Vagina (tissue), 2 donors: ENCODE measurements around the gene FSIP1. TPM values are rescaled to one million over a fixed set of nuclear protein-coding genes. Genes with fewer than 3 reads are reported as not detected.

Experiments used
- DNase-seq, 2 donors: peaks; one replicate each; pipeline ENCODE4 v3.0.0-alpha.2; 2017; ENCODE audit errors: extremely low spot score in 2 of 2
- H3K27ac ChIP-seq: fragments of 200-600 bp; sonication (generic); one replicate; pipeline ENCODE4 v1.5.1; 2019
- H3K27me3 ChIP-seq: fragments of 200-600 bp; sonication (generic); one replicate; pipeline ENCODE4 v1.5.1; 2019
- H3K36me3 ChIP-seq, 2 donors: fragments of 200-600 bp; sonication (generic); one replicate each; pipeline ENCODE4 v1.5.1; 2017 to 2019
- H3K4me1 ChIP-seq: fragments of 200-600 bp; sonication (generic); one replicate; pipeline ENCODE4 v1.5.1; 2019
- H3K4me3 ChIP-seq, 2 donors: fragments of 200-600 bp; sonication (generic); 1 replicate in 1 of 2; 2 replicates in 1 of 2; pipeline ENCODE4 v1.5.1; 2016 to 2019
- H3K9me3 ChIP-seq: fragments of 200-600 bp; sonication (generic); one replicate; pipeline ENCODE4 v1.5.1; 2019
- CTCF ChIP-seq, 3 experiments: fragments of 450-650 bp in 2 of 3; fragments of 200-600 bp in 1 of 3; sonication (generic) in 1 of 3; IDR thresholded peaks; one replicate each; pipeline ENCODE4 v1.5.1; 2017 to 2019; ENCODE audit warnings: antibody characterized with exemption in 3 of 3, mild to moderate bottlenecking in 2 of 3, moderate library complexity in 2 of 3
- POLR2A ChIP-seq, 2 donors: fragments of 450-650 bp; IDR thresholded peaks; one replicate each; pipeline ENCODE4 v1.6.1; 2017; ENCODE audit warnings: antibody characterized with exemption in 2 of 2, mild to moderate bottlenecking in 2 of 2, moderate library complexity in 2 of 2
- POLR2AphosphoS5 ChIP-seq, 2 donors: sonication (generic); formaldehyde crosslinking; IDR thresholded peaks; one replicate each; pipeline ENCODE4 v1.9.0; 2017; ENCODE audit warnings: antibody characterized with exemption in 2 of 2, mild to moderate bottlenecking in 2 of 2, low read depth in 1 of 2; ENCODE audit not compliant: insufficient read depth in 1 of 2
- intact Hi-C: fragments of 100-400 bp; cut with DNase I; formaldehyde crosslinking; loops from one replicate; pipeline ENCODE4 v1.15.1; 2023
- total RNA-seq: library from RNA; depleted of rRNA; stranded (reverse); fragments of >200 nt; gene quantifications from one replicate; pipeline ENCODE4 v1.2.3, GENCODE V29; 2016

The FSIP1 gene
- total RNA-seq, result 0.98 TPM

GRCh38 chr15:39782441-39783138 is at the start of gene FSIP1:
FSIP1 (minus strand) TSS chr15:39782841; CDS start chr15:39776524, 6,317 bp downstream.
- DNase-seq, result peak in 1 of 2 donors; percentile 96
- no peaks in the 10 kb centered on the region for H3K36me3 ChIP-seq
- intact Hi-C loops, result no loop called here
- H3K27ac ChIP-seq, result peak within 1 kb of the TSS; percentile 76
- no peaks in the 10 kb centered on the region for H3K27me3 ChIP-seq
- peak; percentile 67 to 90 for TF ChIP-seq POLR2AphosphoS5 (IDR thresholded peaks at IDR 0.05; ENCODE audit: insufficient read depth in 1 of 2, low read depth in 1 of 2)
- no peak for TF ChIP-seq CTCF (IDR thresholded peaks at IDR 0.05)
- peak in 1 of 2 donors; percentile 35 for TF ChIP-seq POLR2A (IDR thresholded peaks at IDR 0.05)
- H3K9me3 ChIP-seq, result no peaks in the 10 kb centered on the region
- peaks cover 26% of the 10 kb centered on the region for H3K4me1 ChIP-seq
- H3K4me3 ChIP-seq, result peak within 1 kb of the TSS; percentile 65 to 77

DNA sequence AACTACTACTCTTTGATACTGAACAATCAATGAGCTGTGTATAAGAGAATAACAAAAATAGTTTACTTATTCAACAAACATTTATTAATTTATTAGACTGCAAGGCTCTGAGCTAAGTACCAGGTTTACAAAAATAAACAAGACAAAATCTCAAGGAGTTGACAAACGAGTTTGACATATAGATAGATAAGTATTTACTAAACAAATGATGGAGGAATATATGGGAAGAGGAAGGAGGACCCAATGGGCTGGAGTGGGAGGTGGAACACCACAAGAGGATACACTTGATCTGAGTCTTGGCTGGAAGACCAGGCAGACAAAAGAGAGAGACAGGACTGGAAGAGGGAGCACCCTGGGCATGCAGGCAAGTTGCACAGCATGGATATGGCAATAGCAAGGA is 47.5 kb upstream of the FSIP1 start:
- H3K9me3 ChIP-seq, result no peaks in the 10 kb centered on the region
- H3K27me3 ChIP-seq, result no peaks in the 10 kb centered on the region
- DNase-seq, result no peak
- no peak overlapping the region for H3K4me3 ChIP-seq
- H3K27ac ChIP-seq, result no peak overlapping the region
- H3K4me1 ChIP-seq, result no peaks in the 10 kb centered on the region
- H3K36me3 ChIP-seq, result no peaks in the 10 kb centered on the region
- TF ChIP-seq POLR2A (IDR thresholded peaks at IDR 0.05) (no peak), CTCF (IDR thresholded peaks at IDR 0.05) (no peak), POLR2AphosphoS5 (IDR thresholded peaks at IDR 0.05; ENCODE audit: insufficient read depth in 1 of 2, low read depth in 1 of 2) (no peak)
- intact Hi-C loops, result no loop called here

DNA sequence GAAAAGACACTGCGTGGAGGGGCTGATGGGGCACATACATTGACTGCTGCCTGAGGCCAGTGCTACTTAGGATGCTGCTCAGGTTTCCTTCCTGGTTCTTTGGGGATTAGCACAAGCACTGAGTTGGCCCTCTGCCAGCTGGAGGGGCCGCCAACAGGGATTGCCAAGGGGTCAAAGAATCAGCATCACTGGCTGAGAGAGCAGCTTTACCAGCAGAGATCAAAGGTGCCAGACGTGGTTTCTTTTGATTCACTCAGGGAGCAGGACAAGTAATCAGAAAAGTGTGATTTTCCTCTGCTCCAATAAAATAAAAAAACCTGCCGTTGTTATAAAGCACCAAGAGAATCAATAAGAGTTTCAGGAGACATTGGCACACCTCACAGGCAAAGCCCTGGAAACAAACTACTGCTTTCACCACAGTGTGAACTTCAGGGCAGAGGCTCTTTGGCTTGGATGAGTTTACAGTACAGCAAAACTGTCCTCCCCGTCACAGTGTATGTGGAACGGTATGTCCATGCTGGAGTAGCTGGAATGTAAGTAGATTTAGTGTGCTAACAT is 45.8 kb upstream of the FSIP1 start:
- intact Hi-C loops, result no loop called here
- no peak for DNase-seq
- Histone ChIP-seq H3K4me3 (no peak overlapping the region), H3K9me3 (no peaks in the 10 kb centered on the region), H3K36me3 (no peaks in the 10 kb centered on the region), H3K27me3 (no peaks in the 10 kb centered on the region), H3K4me1 (no peaks in the 10 kb centered on the region), H3K27ac (no peak overlapping the region)
- no peak for TF ChIP-seq POLR2A (IDR thresholded peaks at IDR 0.05)
- TF ChIP-seq POLR2AphosphoS5 (IDR thresholded peaks at IDR 0.05; ENCODE audit: insufficient read depth in 1 of 2, low read depth in 1 of 2), result no peak

- Histone ChIP-seq H3K4me3 (no peak overlapping the region), H3K4me1 (no peaks in the 10 kb centered on the region), H3K27me3 (no peaks in the 10 kb centered on the region), H3K9me3 (no peaks in the 10 kb centered on the region), H3K36me3 (no peaks in the 10 kb centered on the region), H3K27ac (no peak overlapping the region)
- intact Hi-C loops, result no loop called here
- no peak for DNase-seq
- TF ChIP-seq CTCF (IDR thresholded peaks at IDR 0.05) (no peak), POLR2AphosphoS5 (IDR thresholded peaks at IDR 0.05; ENCODE audit: insufficient read depth in 1 of 2, low read depth in 1 of 2) (no peak), POLR2A (IDR thresholded peaks at IDR 0.05) (no peak)
Measured at GRCh38 chr15:39826975-39827374, 44.3 kb upstream of the FSIP1 start.

GRCh38 chr15:39823634-39824033 is 41.0 kb upstream of the FSIP1 start:
- Histone ChIP-seq H3K9me3 (no peaks in the 10 kb centered on the region), H3K27ac (no peak overlapping the region), H3K4me1 (no peaks in the 10 kb centered on the region), H3K36me3 (no peaks in the 10 kb centered on the region), H3K27me3 (no peaks in the 10 kb centered on the region), H3K4me3 (no peak overlapping the region)
- TF ChIP-seq POLR2A (IDR thresholded peaks at IDR 0.05), result no peak
- no peak for TF ChIP-seq CTCF (IDR thresholded peaks at IDR 0.05)
- no peak for TF ChIP-seq POLR2AphosphoS5 (IDR thresholded peaks at IDR 0.05; ENCODE audit: insufficient read depth in 1 of 2, low read depth in 1 of 2)
- DNase-seq, result no peak
- intact Hi-C loops, result no loop called here
